PC-3 (cell line): ENCODE data around the gene TRIM16. TPM values are rescaled to one million over a fixed set of nuclear protein-coding genes. Genes with fewer than 3 reads are reported as not detected.

ENCODE experiments used
- ATAC-seq: fragments of 200-7000 bp; cut with Tn5 transposase; 2 replicates; pipeline ENCODE4 v1.9.1; 2020; ENCODE audit warnings: mild to moderate bottlenecking, moderate library complexity
- BruUV-seq: library from RNA; stranded (reverse); fragments of 400-500 nt; replicated peaks from 2 replicates; lab custom pipeline; 2021; lab: Mats Ljungman, UMichigan
- CTCF ChIA-PET: fragments of 300-600 bp; sonication (Branson Sonifier 250); formaldehyde crosslinking; loops from one replicate; lab custom pipeline; 2022; ENCODE audit warnings: antibody characterized with exemption; lab: Charles Lee
- POLR2A ChIA-PET: fragments of 300-600 bp; sonication (Branson Sonifier 250); formaldehyde crosslinking; loops from one replicate; lab custom pipeline; 2022; ENCODE audit warnings: antibody characterized with exemption; ENCODE audit not compliant: unreplicated experiment; lab: Charles Lee
- DNase-seq: peaks from one replicate; pipeline ENCODE4 v3.0.0-alpha.2; 2015
- H2AFZ ChIP-seq: fragments of 300-600 bp; sonication (generic); 2 replicates; pipeline ENCODE4 v1.6.0; 2016; ENCODE audit warnings: antibody characterized with exemption, low read length
- H3F3A ChIP-seq: fragments of 300-600 bp; sonication (generic); one replicate; pipeline ENCODE4 v1.6.0; 2017; ENCODE audit warnings: antibody characterized with exemption, low read length, control low read depth, mild to moderate bottlenecking; ENCODE audit not compliant: unreplicated experiment
- H3K27ac ChIP-seq: fragments of 300-600 bp; sonication (generic); 2 replicates; pipeline ENCODE4 v1.5.1; 2016; ENCODE audit warnings: mild to moderate bottlenecking, low read length
- H3K27me3 ChIP-seq: fragments of 300-600 bp; sonication (generic); 2 replicates; pipeline ENCODE4 v1.6.1; 2016; ENCODE audit warnings: low read length, mixed read lengths
- H3K36me3 ChIP-seq: fragments of 300-600 bp; sonication (generic); 2 replicates; pipeline ENCODE4 v1.6.1; 2016; ENCODE audit warnings: low read depth, mixed run types, low read length, mixed read lengths
- H3K4me1 ChIP-seq: fragments of 300-600 bp; sonication (generic); 2 replicates; pipeline ENCODE4 v1.5.1; 2016; ENCODE audit warnings: low read length; ENCODE audit not compliant: insufficient read depth
- H3K4me2 ChIP-seq: fragments of 300-600 bp; sonication (generic); 2 replicates; pipeline ENCODE4 v1.6.0; 2016; ENCODE audit warnings: low read length
- H3K4me3 ChIP-seq: fragments of 300-600 bp; sonication (generic); 2 replicates; pipeline ENCODE4 v1.5.1; 2016; ENCODE audit warnings: mild to moderate bottlenecking, low read length, mixed read lengths
- H3K79me2 ChIP-seq: fragments of 300-600 bp; sonication (generic); 2 replicates; pipeline ENCODE4 v1.6.1; 2017; ENCODE audit warnings: low read length, mixed read lengths
- H3K9ac ChIP-seq: fragments of 300-600 bp; sonication (generic); 2 replicates; pipeline ENCODE4 v1.6.0; 2016; ENCODE audit warnings: mild to moderate bottlenecking, low read length
- H3K9me2 ChIP-seq: fragments of 300-600 bp; sonication (generic); replicated peaks from 2 replicates; pipeline ENCODE4 v1.6.1; 2016; ENCODE audit warnings: mixed run types, low read length, mixed read lengths
- H3K9me3 ChIP-seq: fragments of 300-600 bp; sonication (generic); 2 replicates; pipeline ENCODE4 v1.6.1; 2016; ENCODE audit warnings: low read length, mixed read lengths
- H4K20me1 ChIP-seq: fragments of 300-600 bp; sonication (generic); 2 replicates; pipeline ENCODE4 v1.6.1; 2016; ENCODE audit warnings: low read length, mixed read lengths
- EZH2 ChIP-seq: fragments of 300-600 bp; sonication (generic); IDR thresholded peaks from one replicate; pipeline ENCODE4 v1.6.1; 2017; ENCODE audit warnings: antibody characterized with exemption, mild to moderate bottlenecking, low read length; ENCODE audit not compliant: unreplicated experiment
- EZH2phosphoT487 ChIP-seq: fragments of 300-600 bp; sonication (generic); IDR thresholded peaks from 2 replicates; pipeline ENCODE4 v1.6.1; 2018; ENCODE audit warnings: mild to moderate bottlenecking, antibody characterized with exemption, low read length, borderline replicate concordance
- intact Hi-C: fragments of 100-400 bp; cut with micrococcal nuclease; formaldehyde crosslinking; loops from 2 replicates; pipeline ENCODE4 v1.9.0; 2023
- total RNA-seq: library from RNA; depleted of rRNA; stranded (reverse); fragments of >200 nt; gene quantifications from 2 replicates; pipeline ENCODE4 v1.2.3, GENCODE V29; 2014
- TF ChIP-seq, protein P1 (sequence below): fragments of 300-600 bp; sonication (generic); conservative IDR thresholded peaks from 2 replicates; pipeline ENCODE4 v1.5.1; 2017; ENCODE audit warnings: antibody characterized with exemption, low read depth, mild to moderate bottlenecking, low read length

TRIM16 gene
- total RNA-seq, 1 experiment from 2014 or later: 76.6 TPM

DNA sequence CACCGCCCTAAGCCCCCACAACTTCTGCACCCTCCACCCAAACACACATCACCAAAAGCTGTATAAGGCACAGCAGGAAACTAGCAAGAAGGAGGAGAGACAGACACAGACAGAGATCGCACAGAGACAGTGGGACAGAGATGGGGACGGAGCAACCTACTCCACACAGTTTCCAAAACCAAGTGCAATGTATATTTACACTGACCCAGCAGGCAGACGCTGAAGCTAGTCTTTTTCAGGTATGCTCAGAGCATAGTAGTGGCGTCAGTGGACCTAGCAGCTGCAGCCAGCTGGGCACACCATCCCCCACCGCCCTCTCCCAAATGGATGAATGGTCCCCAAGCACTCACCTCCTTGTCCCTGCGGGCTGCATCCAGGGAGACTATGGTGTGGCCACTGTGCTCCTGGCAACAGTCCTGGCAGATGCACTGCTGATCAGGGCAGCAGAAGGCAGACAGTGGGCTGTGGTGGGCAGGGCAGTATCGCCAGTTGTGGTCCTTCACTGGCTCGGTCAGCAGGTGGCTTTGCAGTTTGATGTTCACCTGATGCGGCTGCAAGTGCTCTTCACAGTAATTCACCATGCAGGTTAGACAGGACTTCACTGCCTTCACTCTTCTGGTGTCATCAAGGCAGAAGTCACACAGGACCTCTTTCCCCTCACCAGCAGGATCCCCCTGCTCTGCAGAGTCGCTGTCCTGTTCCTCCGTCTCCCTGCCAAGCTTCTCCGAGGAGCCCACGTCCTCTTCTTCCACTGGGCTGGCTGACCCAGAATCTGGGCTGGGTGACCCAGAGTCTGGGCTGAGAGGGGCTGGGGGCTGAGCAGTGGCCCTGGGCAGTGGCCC is 33.1 kb downstream of the TRIM16 start:
- Histone ChIP-seq H3K9ac (peak overlapping the region; percentile 79), H4K20me1 (no peaks in the 10 kb centered on the region), H3K4me1 (peaks cover 37% of the 10 kb centered on the region), H3K4me2 (peak overlapping the region; percentile 86), H3K36me3 (0 out of 2 replicates have a peak, but pooled peaks cover 2% of the 10 kb centered on the region), H3K4me3 (peak overlapping the region; percentile 79), H3K27me3 (no peaks in the 10 kb centered on the region), H3K27ac (peak overlapping the region; percentile 85), H3K9me2 (no peaks in the 10 kb centered on the region), H3K79me2 (peaks cover 47% of the 10 kb centered on the region), H3F3A (peaks cover 6% of the 10 kb centered on the region), H2AFZ (no peak overlapping the region), H3K9me3 (no peaks in the 10 kb centered on the region)
- peak; percentile 50 for DNase-seq
- BruUV-seq: TSS peak; percentile 72
- TF ChIP-seq, protein P1, sequence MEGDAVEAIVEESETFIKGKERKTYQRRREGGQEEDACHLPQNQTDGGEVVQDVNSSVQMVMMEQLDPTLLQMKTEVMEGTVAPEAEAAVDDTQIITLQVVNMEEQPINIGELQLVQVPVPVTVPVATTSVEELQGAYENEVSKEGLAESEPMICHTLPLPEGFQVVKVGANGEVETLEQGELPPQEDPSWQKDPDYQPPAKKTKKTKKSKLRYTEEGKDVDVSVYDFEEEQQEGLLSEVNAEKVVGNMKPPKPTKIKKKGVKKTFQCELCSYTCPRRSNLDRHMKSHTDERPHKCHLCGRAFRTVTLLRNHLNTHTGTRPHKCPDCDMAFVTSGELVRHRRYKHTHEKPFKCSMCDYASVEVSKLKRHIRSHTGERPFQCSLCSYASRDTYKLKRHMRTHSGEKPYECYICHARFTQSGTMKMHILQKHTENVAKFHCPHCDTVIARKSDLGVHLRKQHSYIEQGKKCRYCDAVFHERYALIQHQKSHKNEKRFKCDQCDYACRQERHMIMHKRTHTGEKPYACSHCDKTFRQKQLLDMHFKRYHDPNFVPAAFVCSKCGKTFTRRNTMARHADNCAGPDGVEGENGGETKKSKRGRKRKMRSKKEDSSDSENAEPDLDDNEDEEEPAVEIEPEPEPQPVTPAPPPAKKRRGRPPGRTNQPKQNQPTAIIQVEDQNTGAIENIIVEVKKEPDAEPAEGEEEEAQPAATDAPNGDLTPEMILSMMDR: peak; percentile 35
- TF ChIP-seq EZH2: no peak
- POLR2A ChIA-PET: interaction anchor here (0.7 to 0.9 kb wide), 3 partner anchors 9 to 349 kb away, joined by 3 to 10 read pairs (median 3); partner anchors contain the start of genes TTC19 and ZSWIM7
- CTCF ChIA-PET: interaction anchor here (0.6 kb wide), 1 partner anchor 14 kb away, joined by 5 read pairs; no protein-coding TSS in a partner anchor
- intact Hi-C loops: loop anchor here (2.0 kb wide), 1 partner anchor 34 kb away; the partner anchor contains the start of gene TRIM16
- peak; percentile 4 for ATAC-seq

DNA sequence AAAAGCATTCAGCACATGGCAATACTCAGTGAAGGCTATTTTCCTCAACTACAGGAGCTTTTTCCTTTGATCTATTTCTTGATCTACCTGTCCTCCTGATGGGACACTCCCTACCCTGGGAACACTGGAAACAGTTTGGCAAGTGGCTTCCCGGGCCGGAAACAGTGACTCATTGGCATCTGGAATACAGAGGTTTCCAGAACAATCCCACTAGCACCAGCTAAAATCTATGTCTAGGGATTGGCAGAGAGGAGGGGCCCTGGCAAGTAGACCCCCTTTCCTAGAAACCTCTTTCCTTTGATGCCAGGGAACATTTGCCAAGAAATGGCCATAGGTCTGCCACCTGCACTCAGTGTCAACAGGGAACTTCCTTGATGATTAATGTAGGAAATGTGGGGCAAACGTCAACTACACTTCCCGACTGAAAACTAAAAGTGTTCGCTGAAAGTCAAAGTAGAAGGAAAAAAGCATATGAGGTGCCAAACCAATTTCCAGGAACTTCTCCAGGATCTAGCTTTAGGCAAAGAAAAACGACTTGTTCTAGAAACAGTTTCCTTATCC is 34.2 kb downstream of the TRIM16 start:
- Histone ChIP-seq H4K20me1 (no peaks in the 10 kb centered on the region), H3F3A (peaks cover 6% of the 10 kb centered on the region), H2AFZ (no peak overlapping the region), H3K4me1 (peaks cover 42% of the 10 kb centered on the region), H3K9me3 (no peaks in the 10 kb centered on the region), H3K4me3 (peak overlapping the region; percentile 79), H3K4me2 (peak overlapping the region; percentile 86), H3K9ac (peak overlapping the region; percentile 79), H3K36me3 (0 out of 2 replicates have a peak, but pooled peaks cover 2% of the 10 kb centered on the region), H3K27ac (peak overlapping the region; percentile 85), H3K79me2 (peaks cover 57% of the 10 kb centered on the region), H3K9me2 (no peaks in the 10 kb centered on the region), H3K27me3 (no peaks in the 10 kb centered on the region)
- CTCF ChIA-PET: no interaction called here
- TF ChIP-seq EZH2: no peak
- no peak for TF ChIP-seq EZH2phosphoT487
- TF ChIP-seq, protein P1: no peak
- ATAC-seq (peak; percentile 8), DNase-seq (peak; percentile 94)
- POLR2A ChIA-PET: interaction anchor here (0.6 to 0.9 kb wide), 2 partner anchors 139 to 350 kb away, joined by 3 to 10 read pairs; partner anchors contain the start of genes TTC19 and ZSWIM7
- intact Hi-C loops: loop anchor here (2.0 kb wide), 1 partner anchor 35 kb away; the partner anchor contains the start of gene TRIM16
- no TSS peak for BruUV-seq
